GM23248 (cell line): ENCODE results near the gene SLC51B. TPM values are rescaled to one million over a fixed set of nuclear protein-coding genes. Genes with fewer than 3 reads are reported as not detected.

Experiments used
- DNase-seq: peaks from one replicate; pipeline ENCODE4 v3.0.0-alpha.2; 2015
- H2AFZ ChIP-seq: fragments of 200-600 bp; sonication (generic); 2 replicates; pipeline ENCODE4 v1.6.1; 2016; ENCODE audit warnings: antibody characterized with exemption
- H3F3A ChIP-seq: fragments of 200-600 bp; sonication (generic); 2 replicates; pipeline ENCODE4 v1.6.1; 2016; ENCODE audit warnings: mild to moderate bottlenecking, antibody characterized with exemption, mixed run types; ENCODE audit not compliant: insufficient read depth
- H3K27ac ChIP-seq: fragments of 200-600 bp; sonication (generic); 2 replicates; pipeline ENCODE4 v1.5.1; 2016; ENCODE audit warnings: mild to moderate bottlenecking
- H3K27me3 ChIP-seq: fragments of 200-600 bp; sonication (generic); replicated peaks from 2 replicates; pipeline ENCODE4 v1.6.1; 2016; ENCODE audit warnings: mild to moderate bottlenecking; ENCODE audit not compliant: insufficient read depth
- H3K36me3 ChIP-seq: fragments of 200-600 bp; sonication (generic); 2 replicates; pipeline ENCODE4 v1.6.1; 2016; ENCODE audit warnings: low read depth, mild to moderate bottlenecking
- H3K4me1 ChIP-seq: fragments of 200-600 bp; sonication (generic); 2 replicates; pipeline ENCODE4 v1.6.1; 2016; ENCODE audit warnings: mild to moderate bottlenecking; ENCODE audit not compliant: insufficient read depth
- H3K4me2 ChIP-seq: fragments of 200-600 bp; sonication (generic); one replicate; pipeline ENCODE4 v1.6.1; 2016; ENCODE audit warnings: mild to moderate bottlenecking; ENCODE audit not compliant: unreplicated experiment
- H3K4me3 ChIP-seq: fragments of 200-600 bp; sonication (generic); 2 replicates; pipeline ENCODE4 v1.5.1; 2016; ENCODE audit warnings: mild to moderate bottlenecking
- H3K79me2 ChIP-seq: fragments of 200-600 bp; sonication (generic); 2 replicates; pipeline ENCODE4 v1.6.1; 2016; ENCODE audit warnings: mild to moderate bottlenecking; ENCODE audit not compliant: insufficient read depth
- H3K9ac ChIP-seq: fragments of 200-600 bp; sonication (generic); 2 replicates; pipeline ENCODE4 v1.6.1; 2016; ENCODE audit warnings: mild to moderate bottlenecking
- H3K9me2 ChIP-seq: fragments of 200-600 bp; sonication (generic); 2 replicates; pipeline ENCODE4 v1.6.1; 2016; ENCODE audit warnings: mixed run types, mild to moderate bottlenecking, moderate library complexity; ENCODE audit not compliant: insufficient read depth
- H3K9me3 ChIP-seq: fragments of 200-600 bp; sonication (generic); one replicate; pipeline ENCODE4 v1.6.1; 2017; ENCODE audit warnings: low read depth
- H4K20me1 ChIP-seq: fragments of 200-600 bp; sonication (generic); 2 replicates; pipeline ENCODE4 v1.6.0; 2016; ENCODE audit not compliant: insufficient read depth
- EZH2 ChIP-seq: fragments of 200-600 bp; sonication (generic); IDR thresholded peaks from 2 replicates; pipeline ENCODE4 v1.6.1; 2018; ENCODE audit warnings: antibody characterized with exemption, mild to moderate bottlenecking; ENCODE audit not compliant: insufficient read depth, poor library complexity, severe bottlenecking
- EZH2phosphoT487 ChIP-seq: fragments of 200-600 bp; sonication (generic); IDR thresholded peaks from 2 replicates; pipeline ENCODE4 v1.6.1; 2018; ENCODE audit warnings: antibody characterized with exemption, moderate library complexity, mild to moderate bottlenecking, low read depth; ENCODE audit not compliant: insufficient read depth
- WGBS, 2 experiments: methylation state at CpG; one replicate each; pipeline ENCODE4 v1.1.6; 2015 to 2017; ENCODE audit warnings: low lambda C conversion rate in 2 of 2, low coverage in 1 of 2; ENCODE audit errors: missing lambda C conversion rate in 2 of 2; 5-methylcytosine and 5-hydroxymethylcytosine counted together
- in situ Hi-C: fragments of 300-500 bp; cut with MboI; formaldehyde crosslinking; loops from 2 replicates; pipeline ENCODE4 v1.15.0; 2020
- polyA plus RNA-seq: library from polyadenylated mRNA; unstranded; fragments of >200 nt; fragmentation: Nextera tagmentation; extraction: Ambion mirVana; gene quantifications from 2 replicates; pipeline ENCODE4 v1.2.1, GENCODE V29; 2016
- total RNA-seq: library from RNA; depleted of rRNA; stranded (reverse); fragments of >200 nt; shearing (Covaris generic); gene quantifications from 2 replicates; pipeline ENCODE4 v1.2.3, GENCODE V29; 2014

The SLC51B gene
- total and polyA plus RNA-seq, 2 experiments from 2014 or later = not detected

GRCh38 chr15:65055201-65055870 is 10.1 kb downstream of the SLC51B start:
- no peaks in the 10 kb centered on the region for H3K27me3 ChIP-seq
- no peaks in the 10 kb centered on the region for H4K20me1 ChIP-seq
- no peak overlapping the region for H3K4me3 ChIP-seq
- H3K9ac ChIP-seq = no peak overlapping the region
- H3K4me1 ChIP-seq = no peaks in the 10 kb centered on the region
- H3K4me2 ChIP-seq = no peak overlapping the region
- DNase-seq = peak; percentile 56
- in situ Hi-C loops = no loop called here
- no peaks in the 10 kb centered on the region for H3K9me3 ChIP-seq
- H3K79me2 ChIP-seq = no peaks in the 10 kb centered on the region
- no peak overlapping the region for H2AFZ ChIP-seq
- H3F3A ChIP-seq = no peaks in the 10 kb centered on the region; the same call in none of the 2 replicates
- WGBS, 2 experiments = 29 to 33% methylated on average over 6 of the region's 6 CpGs
- TF ChIP-seq EZH2 (no peak), EZH2phosphoT487 (no peak)
- H3K27ac ChIP-seq = no peak overlapping the region
- no peaks in the 10 kb centered on the region for H3K36me3 ChIP-seq
- H3K9me2 ChIP-seq = no peaks in the 10 kb centered on the region

GRCh38 chr15:65056106-65056505 is 10.9 kb downstream of the SLC51B start:
- Histone ChIP-seq H3K4me3 (no peak overlapping the region), H3K27ac (no peak overlapping the region), H3K4me2 (no peak overlapping the region), H3K27me3 (no peaks in the 10 kb centered on the region), H3F3A (no peaks in the 10 kb centered on the region; the same call in none of the 2 replicates), H3K36me3 (no peaks in the 10 kb centered on the region), H3K79me2 (no peaks in the 10 kb centered on the region), H3K4me1 (no peaks in the 10 kb centered on the region), H3K9me3 (no peaks in the 10 kb centered on the region), H2AFZ (no peak overlapping the region), H4K20me1 (no peaks in the 10 kb centered on the region), H3K9ac (no peak overlapping the region), H3K9me2 (no peaks in the 10 kb centered on the region)
- no peak for TF ChIP-seq EZH2phosphoT487
- in situ Hi-C loops = no loop called here
- 81 to 84% methylated on average over 9 of the region's 9 CpGs for WGBS, 2 experiments
- DNase-seq = no peak

- WGBS, 2 experiments = 77 to 80% methylated on average over 8 of the region's 8 CpGs
- DNase-seq = no peak
- Histone ChIP-seq H3K27ac (no peak overlapping the region), H3K27me3 (no peaks in the 10 kb centered on the region), H3K79me2 (no peaks in the 10 kb centered on the region), H3F3A (no peaks in the 10 kb centered on the region; the same call in none of the 2 replicates), H3K4me3 (no peak overlapping the region), H3K9ac (no peak overlapping the region), H3K9me2 (no peaks in the 10 kb centered on the region), H4K20me1 (no peaks in the 10 kb centered on the region), H3K4me2 (no peak overlapping the region), H3K4me1 (no peaks in the 10 kb centered on the region), H3K9me3 (no peaks in the 10 kb centered on the region), H2AFZ (no peak overlapping the region), H3K36me3 (no peaks in the 10 kb centered on the region)
- TF ChIP-seq EZH2 = no peak
- no peak for TF ChIP-seq EZH2phosphoT487
- in situ Hi-C loops = no loop called here
Observed at GRCh38 chr15:65056868-65057548, 11.8 kb downstream of the SLC51B start.

GRCh38 chr15:65057549-65057940 is 12.4 kb downstream of the SLC51B start:
- no peak for DNase-seq
- Histone ChIP-seq H2AFZ (no peak overlapping the region), H3F3A (no peaks in the 10 kb centered on the region; the same call in none of the 2 replicates), H3K27me3 (no peaks in the 10 kb centered on the region), H4K20me1 (no peaks in the 10 kb centered on the region), H3K9me2 (no peaks in the 10 kb centered on the region), H3K27ac (no peak overlapping the region), H3K9ac (no peak overlapping the region), H3K36me3 (no peaks in the 10 kb centered on the region), H3K4me1 (no peaks in the 10 kb centered on the region), H3K4me3 (no peak overlapping the region), H3K4me2 (no peak overlapping the region), H3K9me3 (no peaks in the 10 kb centered on the region), H3K79me2 (no peaks in the 10 kb centered on the region)
- TF ChIP-seq EZH2 (no peak), EZH2phosphoT487 (no peak)
- in situ Hi-C loops = no loop called here
- WGBS, 2 experiments = 96 to 99% methylated on average over 8 of the region's 8 CpGs
